Coronary artery (tissue), 2 donors: ENCODE measurements around the gene EXO1.

Source experiments
- DNase-seq: peaks from one replicate; pipeline ENCODE4 v3.0.0-alpha.2; 2017; ENCODE audit warnings: low spot score
- H3K27ac ChIP-seq, 2 donors: fragments of 200-600 bp; sonication (generic); one replicate each; pipeline ENCODE4 v1.5.1; 2016 to 2019
- H3K4me3 ChIP-seq: fragments of 200-600 bp; sonication (generic); 2 replicates; pipeline ENCODE4 v1.5.1; 2016; ENCODE audit warnings: mild to moderate bottlenecking, moderate library complexity
- TF ChIP-seq, protein P1 (sequence below): fragments of 200-600 bp; sonication (generic); IDR thresholded peaks from one replicate; pipeline ENCODE4 v1.5.1; 2019; ENCODE audit warnings: antibody characterized with exemption

EXO1 gene

GRCh38 chr1:241902391-241903065, 54.5 kb downstream of the EXO1 start:
- no peak overlapping the region for H3K4me3 ChIP-seq
- TF ChIP-seq, protein P1, sequence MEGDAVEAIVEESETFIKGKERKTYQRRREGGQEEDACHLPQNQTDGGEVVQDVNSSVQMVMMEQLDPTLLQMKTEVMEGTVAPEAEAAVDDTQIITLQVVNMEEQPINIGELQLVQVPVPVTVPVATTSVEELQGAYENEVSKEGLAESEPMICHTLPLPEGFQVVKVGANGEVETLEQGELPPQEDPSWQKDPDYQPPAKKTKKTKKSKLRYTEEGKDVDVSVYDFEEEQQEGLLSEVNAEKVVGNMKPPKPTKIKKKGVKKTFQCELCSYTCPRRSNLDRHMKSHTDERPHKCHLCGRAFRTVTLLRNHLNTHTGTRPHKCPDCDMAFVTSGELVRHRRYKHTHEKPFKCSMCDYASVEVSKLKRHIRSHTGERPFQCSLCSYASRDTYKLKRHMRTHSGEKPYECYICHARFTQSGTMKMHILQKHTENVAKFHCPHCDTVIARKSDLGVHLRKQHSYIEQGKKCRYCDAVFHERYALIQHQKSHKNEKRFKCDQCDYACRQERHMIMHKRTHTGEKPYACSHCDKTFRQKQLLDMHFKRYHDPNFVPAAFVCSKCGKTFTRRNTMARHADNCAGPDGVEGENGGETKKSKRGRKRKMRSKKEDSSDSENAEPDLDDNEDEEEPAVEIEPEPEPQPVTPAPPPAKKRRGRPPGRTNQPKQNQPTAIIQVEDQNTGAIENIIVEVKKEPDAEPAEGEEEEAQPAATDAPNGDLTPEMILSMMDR = no peak
- no peak overlapping the region for H3K27ac ChIP-seq
- no peak for DNase-seq

- DNase-seq = no peak
- no peak overlapping the region for H3K27ac ChIP-seq
These were observed 68.2 kb downstream of the EXO1 start for GRCh38 chr1:241916196-241916595.

GRCh38 chr1:241917487-241917886, 69.5 kb downstream of the EXO1 start:
- H3K27ac ChIP-seq = no peak overlapping the region
- TF ChIP-seq, protein P1 = no peak
- no peak for DNase-seq
- H3K4me3 ChIP-seq = no peak overlapping the region

More at GRCh38 chr1:241916196-241916595, 68.2 kb downstream of the EXO1 start:
- TF ChIP-seq, protein P1 = no peak
- no peak overlapping the region for H3K4me3 ChIP-seq

DNA sequence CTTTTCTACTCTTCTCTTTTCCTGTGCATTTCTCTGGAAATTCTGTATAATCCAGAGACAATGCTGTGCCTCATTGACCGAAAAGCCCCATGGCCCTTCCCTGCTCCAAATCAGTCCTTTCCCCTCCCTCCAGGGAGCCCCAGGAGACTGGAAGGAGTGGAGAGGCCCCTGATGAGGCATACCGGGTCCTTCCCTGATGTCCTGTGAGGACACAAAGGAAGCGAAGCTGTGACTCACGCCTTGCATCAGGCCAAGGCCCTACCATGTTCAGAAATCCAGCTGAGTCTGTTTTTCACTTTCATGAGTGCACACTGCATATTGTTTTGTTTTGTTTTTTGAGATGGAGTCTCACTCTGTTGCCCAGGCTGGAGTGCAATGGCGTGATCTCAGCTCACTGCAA, 70.9 kb downstream of the EXO1 start:
- no peak for DNase-seq

DNA sequence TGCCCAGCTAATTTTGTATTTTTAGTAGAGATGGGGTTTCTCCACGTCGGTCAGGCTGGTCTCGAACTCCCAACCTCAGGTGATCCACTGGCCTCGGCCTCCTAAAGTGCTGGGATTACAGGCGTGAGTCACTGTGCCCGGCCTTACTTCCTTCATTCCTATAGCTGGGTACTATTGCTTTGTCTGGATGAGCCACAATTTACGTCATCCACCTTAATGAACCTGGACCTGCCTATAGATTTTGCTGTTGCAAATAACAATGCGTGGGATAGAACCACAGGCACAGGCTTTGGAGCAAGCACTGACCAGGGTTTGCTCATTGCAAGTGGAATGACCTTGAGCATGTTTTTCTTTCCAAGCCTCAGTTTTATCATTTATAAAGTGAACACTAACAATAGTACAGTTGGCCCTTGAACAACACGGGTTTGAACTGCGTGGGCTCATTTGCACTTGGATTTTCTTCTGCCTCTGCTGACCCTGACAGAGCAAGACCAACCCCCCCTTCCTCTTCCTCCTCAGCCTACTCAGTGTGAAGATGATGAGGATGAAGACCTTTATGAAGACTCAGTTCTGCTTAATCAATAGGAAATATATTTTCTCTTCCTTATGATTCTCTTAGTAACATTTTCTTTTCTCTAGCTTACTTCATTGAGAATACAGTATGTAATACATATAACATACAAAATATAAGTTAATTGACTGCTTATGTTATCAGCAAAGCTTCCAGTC, 76.2 kb downstream of the EXO1 start:
- H3K4me3 ChIP-seq = no peak overlapping the region
- no peak for DNase-seq
- TF ChIP-seq, protein P1 = no peak
- H3K27ac ChIP-seq = no peak overlapping the region

More for the DNA sequence above, 70.9 kb downstream of the EXO1 start:
- Histone ChIP-seq H3K27ac (no peak overlapping the region), H3K4me3 (no peak overlapping the region)
- TF ChIP-seq, protein P1 = no peak

- no peak for DNase-seq
- Histone ChIP-seq H3K27ac (no peak overlapping the region), H3K4me3 (no peak overlapping the region)
- TF ChIP-seq, protein P1 = no peak
These were observed 78.1 kb downstream of the EXO1 start for GRCh38 chr1:241926141-241926540.

DNA sequence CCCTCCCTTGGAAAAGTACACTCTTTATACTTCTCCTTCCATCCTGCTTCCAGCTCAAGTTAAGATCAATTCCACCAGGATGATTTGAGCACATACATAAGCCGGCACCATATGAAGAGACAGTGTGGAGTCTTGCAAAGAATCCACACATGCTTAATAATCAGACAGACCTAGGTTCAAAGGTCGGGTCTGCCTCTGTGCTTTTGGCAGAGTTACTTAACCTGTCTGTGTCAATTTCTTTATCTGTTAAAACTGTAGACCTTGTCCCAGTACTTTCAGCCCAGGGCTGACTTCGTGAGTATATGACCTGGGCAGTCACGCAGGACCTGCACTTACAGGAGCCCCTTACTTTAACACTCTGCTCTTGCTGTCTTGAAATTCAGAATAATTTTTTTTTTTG, 79.3 kb downstream of the EXO1 start:
- DNase-seq = no peak
- TF ChIP-seq, protein P1 = no peak
- Histone ChIP-seq H3K4me3 (no peak overlapping the region), H3K27ac (no peak overlapping the region)
